22Rv1 (cell line): ENCODE results near the gene ZNF468.

Source experiments
- CTCF ChIP-seq: fragments of 450-650 bp; IDR thresholded peaks from 2 replicates; pipeline ENCODE4 v1.5.1; 2017; ENCODE audit warnings: mild to moderate bottlenecking
- ZFX ChIP-seq: fragments of 450-650 bp; IDR thresholded peaks from 2 replicates; pipeline ENCODE4 v1.6.1; 2017; ENCODE audit warnings: antibody characterized with exemption, borderline replicate concordance

- TF ChIP-seq CTCF (no peak), ZFX (no peak)
Observed at GRCh38 chr19:52891336-52891735, 33.9 kb upstream of the ZNF468 start.
